Epithelial cell of proximal tubule (primary cell): Measurements from ENCODE around the gene ZBTB40. TPM values are rescaled to one million over a fixed set of nuclear protein-coding genes. Genes with fewer than 3 reads are reported as not detected.

ENCODE experiments used
- DNase-seq: peaks from one replicate; pipeline ENCODE4 v3.0.0-alpha.2; 2011; ENCODE audit warnings: low read depth
- H3K4me3 ChIP-seq: 2 replicates; pipeline ENCODE4 v1.5.1; 2011; ENCODE audit warnings: low read depth, mild to moderate bottlenecking, low read length
- CTCF ChIP-seq: conservative IDR thresholded peaks from 2 replicates; pipeline ENCODE4 v1.5.1; 2012; ENCODE audit warnings: low read depth, mild to moderate bottlenecking, low read length
- total RNA-seq: library from RNA; depleted of rRNA; stranded (reverse); fragments of >200 nt; gene quantifications from 2 replicates; pipeline ENCODE4 v1.2.3, GENCODE V29; 2015

Gene ZBTB40
- total RNA-seq, 1 donor from 2014 or later = 6.9 TPM

GRCh38 chr1:22508991-22509390 lies 57.3 kb downstream of the ZBTB40 start:
- no peak overlapping the region for H3K4me3 ChIP-seq
- no peak for TF ChIP-seq CTCF
- DNase-seq = no peak

GRCh38 chr1:22509815-22510214 lies 58.2 kb downstream of the ZBTB40 start:
- no peak overlapping the region for H3K4me3 ChIP-seq
- TF ChIP-seq CTCF = no peak
- DNase-seq = no peak

DNA sequence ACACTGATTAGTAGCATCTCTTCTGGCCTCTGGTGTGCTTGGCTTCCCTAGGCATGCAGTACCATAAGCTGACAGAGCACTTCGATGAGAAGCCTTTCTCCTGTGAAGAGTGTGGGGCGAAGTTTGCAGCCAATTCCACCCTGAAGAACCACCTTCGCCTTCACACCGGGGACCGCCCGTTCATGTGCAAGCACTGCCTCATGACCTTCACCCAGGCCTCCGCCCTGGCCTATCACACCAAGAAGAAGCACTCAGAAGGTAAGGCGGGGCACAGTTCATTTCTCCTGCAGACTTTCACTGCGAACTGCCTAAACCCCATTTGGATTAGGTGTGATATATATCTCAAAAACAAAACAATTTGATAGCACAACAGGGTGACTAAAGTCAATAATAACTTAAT lies 61.2 kb downstream of the ZBTB40 start:
- H3K4me3 ChIP-seq = no peak overlapping the region
- DNase-seq = no peak
- TF ChIP-seq CTCF = no peak

DNA sequence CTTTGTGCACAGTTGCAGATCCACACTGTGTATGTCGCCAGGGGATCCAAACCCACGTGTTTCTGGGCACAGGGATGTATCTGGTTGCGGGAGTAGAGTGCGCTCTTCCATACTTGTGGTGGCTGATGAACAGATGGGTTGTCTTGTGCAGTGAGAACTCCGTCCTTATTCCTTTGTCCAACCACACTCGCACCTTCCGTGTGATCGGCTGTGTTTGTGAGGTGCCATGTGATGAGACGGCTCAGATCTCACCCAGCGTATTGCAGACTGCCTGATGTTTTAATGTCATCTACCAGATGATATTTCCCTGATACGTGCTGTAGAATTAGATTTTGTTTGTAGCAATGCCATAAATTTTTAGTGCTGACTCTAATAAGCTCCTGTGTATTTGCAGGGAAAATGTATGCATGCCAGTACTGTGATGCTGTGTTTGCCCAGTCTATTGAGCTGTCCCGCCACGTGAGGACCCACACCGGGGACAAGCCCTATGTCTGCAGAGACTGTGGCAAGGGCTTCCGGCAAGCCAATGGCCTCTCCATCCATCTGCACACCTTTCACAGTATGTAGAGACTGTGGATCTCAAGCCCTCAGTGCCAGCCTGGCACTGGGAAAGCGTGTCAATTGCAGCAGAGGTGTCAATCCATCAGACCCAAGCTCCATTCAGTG lies 65.4 kb downstream of the ZBTB40 start:
- no peak for TF ChIP-seq CTCF
- no peak for DNase-seq
- H3K4me3 ChIP-seq = no peak overlapping the region

DNA sequence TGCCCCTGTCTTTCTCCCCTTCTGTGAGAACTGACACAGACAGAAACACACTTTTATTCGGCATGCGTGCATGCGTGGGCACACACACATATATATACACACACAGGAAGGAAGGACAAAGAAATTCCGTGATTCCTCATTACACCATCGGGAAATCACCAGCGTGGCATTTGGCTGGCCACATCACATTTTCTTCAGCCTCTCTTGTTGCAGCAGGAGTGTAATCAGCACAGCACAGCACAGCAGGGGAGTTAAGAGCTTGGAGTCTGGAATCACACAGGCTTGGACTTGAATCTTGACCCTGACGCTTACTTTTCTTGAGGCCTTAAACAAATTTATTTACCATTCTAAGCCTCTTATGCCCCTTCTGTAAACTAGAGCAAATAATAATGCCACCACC lies 66.3 kb downstream of the ZBTB40 start:
- no peak for DNase-seq
- no peak for TF ChIP-seq CTCF
- H3K4me3 ChIP-seq = no peak overlapping the region

DNA sequence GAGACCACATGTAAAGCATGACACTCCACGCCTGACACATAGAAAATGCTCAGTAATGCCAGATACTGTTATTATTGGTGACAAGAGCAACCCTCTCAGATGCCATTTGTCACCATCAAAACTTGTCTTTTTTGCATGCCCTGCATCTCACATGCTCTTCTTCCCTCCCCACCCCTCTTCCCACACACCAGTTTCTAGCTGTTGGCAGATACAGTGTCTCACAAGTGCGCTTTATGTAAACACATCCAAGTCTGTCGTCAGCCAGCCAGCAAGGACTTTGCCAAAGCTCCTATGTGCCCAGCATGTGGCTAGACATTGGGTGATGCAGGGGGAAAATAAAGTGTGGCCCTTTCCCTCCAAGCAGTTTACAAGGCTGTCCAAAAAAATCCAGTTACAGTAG lies 66.7 kb downstream of the ZBTB40 start:
- TF ChIP-seq CTCF = no peak
- no peak for DNase-seq
- no peak overlapping the region for H3K4me3 ChIP-seq

DNA sequence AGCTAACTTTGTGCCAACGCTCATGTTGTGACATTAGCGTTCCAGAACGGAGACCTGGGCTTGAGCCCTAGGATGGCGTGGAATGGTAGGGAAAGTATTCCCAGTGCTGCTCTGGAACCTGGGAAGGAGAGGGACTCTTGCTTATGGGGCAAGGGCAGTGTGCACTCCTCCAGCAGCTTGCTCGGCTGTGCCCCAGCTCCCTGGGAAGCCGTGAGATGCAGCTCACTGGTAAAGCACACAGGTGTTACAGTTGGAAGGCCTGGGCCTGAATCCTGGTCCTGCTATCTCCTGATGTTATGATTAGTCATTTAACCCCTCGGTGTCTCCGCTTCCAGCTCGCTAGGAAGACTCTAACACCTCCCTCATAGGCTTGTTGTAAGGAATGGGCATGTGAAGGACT lies 69.2 kb downstream of the ZBTB40 start:
- DNase-seq = no peak
- TF ChIP-seq CTCF = no peak

More for the DNA sequence above, 69.2 kb downstream of the ZBTB40 start:
- H3K4me3 ChIP-seq = no peak overlapping the region
